Aorta (tissue), 5 donors: Measurements from ENCODE around the gene SLC27A5. TPM values are rescaled to one million over a fixed set of nuclear protein-coding genes. Genes with fewer than 3 reads are reported as not detected.
A peak's percentile ranks its signal among the peaks of the same experiment; 100 is the strongest.

Experiments used
- ATAC-seq: fragments of 200-7000 bp; cut with Tn5 transposase; one replicate; pipeline ENCODE4 v1.9.1; 2022; ENCODE audit warnings: moderate library complexity; ENCODE audit not compliant: low FRiP score
- DNase-seq, 2 donors: peaks; one replicate each; pipeline ENCODE4 v3.0.0-alpha.2; 2020
- H3K27ac ChIP-seq, 2 donors: one replicate each; pipeline ENCODE4 v1.5.1; 2013; ENCODE audit warnings: low read length in 2 of 2, mild to moderate bottlenecking in 2 of 2, moderate library complexity in 2 of 2, control low read depth in 1 of 2, inconsistent platforms in 1 of 2, low read depth in 1 of 2
- H3K27me3 ChIP-seq, 2 donors: one replicate each; pipeline ENCODE4 v1.6.1; 2013; ENCODE audit warnings: control low read depth in 1 of 2, low read length in 1 of 2, mild to moderate bottlenecking in 1 of 2, moderate library complexity in 1 of 2; ENCODE audit not compliant: insufficient read depth in 2 of 2, control insufficient read depth in 1 of 2
- H3K36me3 ChIP-seq, 2 donors: one replicate each; pipeline ENCODE4 v1.6.1; 2013; ENCODE audit warnings: control low read depth in 1 of 2, low read length in 1 of 2, mild to moderate bottlenecking in 1 of 2; ENCODE audit not compliant: insufficient read depth in 2 of 2, control insufficient read depth in 1 of 2
- H3K4me1 ChIP-seq, 2 donors: one replicate each; pipeline ENCODE4 v1.6.1; 2013; ENCODE audit warnings: low read length in 2 of 2, control low read depth in 1 of 2, mild to moderate bottlenecking in 1 of 2, moderate library complexity in 1 of 2; ENCODE audit not compliant: insufficient read depth in 2 of 2, control insufficient read depth in 1 of 2
- H3K4me3 ChIP-seq, 2 donors: one replicate each; pipeline ENCODE4 v1.5.1; 2013; ENCODE audit warnings: low read length in 2 of 2, control low read depth in 1 of 2, mild to moderate bottlenecking in 1 of 2
- H3K9me3 ChIP-seq: one replicate; pipeline ENCODE4 v1.6.1; 2013; ENCODE audit warnings: mild to moderate bottlenecking, low read length; ENCODE audit not compliant: control insufficient read depth
- WGBS, 2 donors: extraction: QIAGEN DNeasy Blood & Tissue Kit; methylation state at CpG; one replicate each; pipeline ENCODE4 v1.1.7; 2013; 5-methylcytosine and 5-hydroxymethylcytosine counted together
- intact Hi-C, 2 donors: fragments of 100-400 bp; cut with DNase I; formaldehyde crosslinking; loops; one replicate each; pipeline versions ENCODE4 v1.14.2 to v1.15.0; 2022
- polyA plus RNA-seq, 2 donors: library from polyadenylated mRNA; stranded (reverse); fragments of 200-250 nt; gene quantifications; one replicate each; pipeline ENCODE4 v1.2.3, GENCODE V29; 2013
- total RNA-seq, 2 donors: library from RNA; stranded (reverse); fragmentation: NEBNext Ultra II Directional; extraction: Animal tissue kit (Norgen Biotek cat#: 25700); gene quantifications; one replicate each; pipeline ENCODE4 v1.2.1, GENCODE V29; 2021
- donor health status: healthy with polysubstance abuse.
- donor health status: Bipolar disorder and iron deficiency.
- donor health status: DM: no; HTN: no; CAD: no.
- donor health status: DM: no; HTN: no; CAD: no.
- donor health status: DM: yes; HTN: yes; CAD: no.

The SLC27A5 gene
- total and polyA plus RNA-seq, 4 donors: 8.1 to 24.6 (median 11.1) TPM

GRCh38 chr19:58518256-58519086 is 6.7 kb upstream of the SLC27A5 start:
- Histone ChIP-seq H3K36me3 (peaks cover 0 to 4% of the 10 kb centered on the region in 2 donors), H3K4me1 (no peaks in the 10 kb centered on the region), H3K9me3 (no peaks in the 10 kb centered on the region), H3K27ac (peak overlapping the region; percentile 30 to 83), H3K4me3 (peak overlapping the region; percentile 40 to 50), H3K27me3 (no peaks in the 10 kb centered on the region)
- WGBS, 2 donors: 10 to 12% methylated on average over 22 of the region's 22 CpGs
- ATAC-seq: no peak
- intact Hi-C loops: loop anchor here in 1 of 2 donors (1.0 kb wide), 1 partner anchor 19 kb away; no protein-coding TSS in a partner anchor
- no peak for DNase-seq

DNA sequence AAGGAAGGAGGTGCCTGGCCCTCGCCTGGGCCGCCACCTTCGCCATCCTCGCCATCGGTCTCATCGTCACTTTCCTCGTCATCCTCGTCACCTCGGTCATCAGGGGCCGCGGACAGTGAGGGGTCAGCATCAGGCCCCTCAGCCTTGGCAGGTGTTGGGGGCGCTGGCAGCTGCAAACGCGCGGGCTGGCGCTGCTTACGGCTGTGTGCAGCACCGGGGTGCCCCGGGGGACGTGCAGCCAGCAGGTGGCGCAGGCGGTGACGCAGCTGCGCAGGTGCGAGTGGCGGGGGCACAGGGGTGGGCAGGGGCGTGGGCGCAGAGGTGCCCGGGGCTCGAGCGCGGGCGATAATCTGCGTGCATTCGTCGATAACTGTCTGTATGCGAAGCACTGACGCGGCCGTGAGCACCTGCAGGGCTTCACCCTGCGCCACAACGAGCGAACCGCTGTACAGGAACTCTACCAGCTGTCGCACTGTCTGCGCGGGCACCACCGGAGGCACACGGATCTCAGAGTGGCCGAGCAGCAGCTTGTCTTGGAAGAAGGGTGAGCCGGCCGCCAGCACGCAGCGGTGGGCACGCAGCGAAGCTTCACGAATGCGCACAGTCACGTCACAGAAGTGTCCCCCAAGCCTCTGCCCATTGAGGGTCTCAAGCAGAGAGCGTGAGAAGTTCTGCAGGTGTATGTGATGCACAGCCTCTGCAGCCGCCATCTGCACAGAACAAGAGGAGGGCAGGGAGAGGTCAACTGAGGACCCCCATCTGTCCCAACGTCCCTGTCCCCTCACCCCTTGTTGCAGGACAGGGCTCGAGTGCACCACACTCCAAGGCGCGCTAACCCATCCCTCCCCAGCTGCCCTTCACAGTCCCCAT is 5.4 kb upstream of the SLC27A5 start:
- no peak overlapping the region for H3K27ac ChIP-seq
- intact Hi-C loops: no loop called here

DNA sequence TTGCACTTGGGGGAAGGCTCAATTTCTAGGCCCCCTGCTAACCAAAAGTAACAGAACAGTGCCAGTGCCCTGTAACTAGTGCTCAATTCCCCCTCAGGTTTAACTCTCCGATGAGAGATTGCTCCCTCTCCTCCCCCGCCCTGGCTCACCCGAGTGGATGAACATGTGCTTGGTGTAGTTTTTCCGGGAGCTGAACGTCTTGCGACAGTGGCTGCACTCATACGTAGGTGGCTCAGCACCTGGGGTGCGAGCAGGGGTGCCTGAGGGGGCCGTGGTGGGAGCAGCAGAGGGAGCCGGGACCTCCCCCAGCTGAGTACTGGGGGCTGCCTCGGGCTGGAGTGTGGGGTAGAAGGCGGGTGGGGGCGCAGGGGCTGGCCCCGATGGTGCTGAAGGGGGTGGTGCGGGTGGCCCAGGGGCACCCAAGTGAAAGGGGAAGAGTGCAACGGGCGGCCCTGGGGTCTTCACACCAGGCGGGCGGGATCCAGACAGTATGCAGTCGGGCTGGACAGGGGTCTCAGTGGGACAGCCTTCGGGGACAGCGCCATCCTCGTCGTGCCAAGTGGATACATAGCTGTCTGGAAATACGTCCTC is 4.5 kb upstream of the SLC27A5 start:
- H3K27ac ChIP-seq: no peak overlapping the region
- H3K9me3 ChIP-seq: no peaks in the 10 kb centered on the region
- ATAC-seq (no peak), DNase-seq (no peak)
- 82 to 86% methylated on average over 25 of the region's 25 CpGs for WGBS, 2 donors
- H3K36me3 ChIP-seq: peaks cover 0 to 4% of the 10 kb centered on the region in 2 donors
- H3K4me3 ChIP-seq: no peak overlapping the region
- H3K4me1 ChIP-seq: no peaks in the 10 kb centered on the region
- H3K27me3 ChIP-seq: no peaks in the 10 kb centered on the region
- intact Hi-C loops: no loop called here

More for the DNA sequence above, 5.4 kb upstream of the SLC27A5 start:
- WGBS, 2 donors: 88 to 90% methylated on average over 65 of the region's 65 CpGs
- no peak for ATAC-seq
- DNase-seq: no peak
- H3K9me3 ChIP-seq: no peaks in the 10 kb centered on the region
- H3K27me3 ChIP-seq: no peaks in the 10 kb centered on the region
- peaks cover 0 to 4% of the 10 kb centered on the region in 2 donors for H3K36me3 ChIP-seq
- no peak overlapping the region for H3K4me3 ChIP-seq
- H3K4me1 ChIP-seq: no peaks in the 10 kb centered on the region

GRCh38 chr19:58515259-58515658 is 3.5 kb upstream of the SLC27A5 start:
- Histone ChIP-seq H3K36me3 (peaks cover 0 to 4% of the 10 kb centered on the region in 2 donors), H3K4me1 (no peaks in the 10 kb centered on the region), H3K4me3 (no peak overlapping the region), H3K27ac (no peak overlapping the region), H3K9me3 (no peaks in the 10 kb centered on the region), H3K27me3 (no peaks in the 10 kb centered on the region)
- no peak for DNase-seq
- intact Hi-C loops: no loop called here
- WGBS, 2 donors: 86 to 88% methylated on average over 2 of the region's 2 CpGs
- ATAC-seq: no peak

DNA sequence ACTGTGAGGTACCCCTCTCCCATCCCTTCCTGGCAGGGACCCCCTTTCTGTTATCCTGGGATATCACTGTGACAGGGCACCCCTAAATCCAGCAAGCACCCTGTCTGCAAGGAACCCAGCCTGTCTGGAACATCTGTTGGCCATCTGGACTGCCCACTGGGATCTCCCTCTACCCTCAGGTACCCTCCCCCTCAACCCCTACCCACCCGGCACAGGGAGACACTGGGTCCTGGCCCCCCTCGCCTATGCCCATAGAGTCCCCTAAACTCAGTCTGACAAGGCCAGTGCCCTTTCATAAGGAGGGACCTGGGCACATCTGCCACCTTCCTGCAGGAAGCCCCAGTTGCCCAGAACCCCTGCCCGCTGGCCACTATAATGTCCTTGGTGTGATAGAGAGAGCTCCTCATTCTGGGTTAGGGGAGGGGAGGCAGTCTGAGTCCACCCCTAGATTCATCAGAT is 2.8 kb upstream of the SLC27A5 start:
- Histone ChIP-seq H3K27me3 (no peaks in the 10 kb centered on the region), H3K27ac (no peak overlapping the region), H3K4me1 (no peaks in the 10 kb centered on the region), H3K36me3 (peaks cover 0 to 4% of the 10 kb centered on the region in 2 donors), H3K9me3 (no peaks in the 10 kb centered on the region), H3K4me3 (no peak overlapping the region)
- 69 to 75% methylated on average over 3 of the region's 3 CpGs for WGBS, 2 donors
- no peak for DNase-seq
- ATAC-seq: no peak
- intact Hi-C loops: no loop called here

GRCh38 chr19:58513694-58514563 is 2.1 kb upstream of the SLC27A5 start:
- ATAC-seq (peak; percentile 90), DNase-seq (peak; percentile 92 to 96)
- no peaks in the 10 kb centered on the region for H3K9me3 ChIP-seq
- H3K27ac ChIP-seq: no peak overlapping the region
- H3K36me3 ChIP-seq: peaks cover 0 to 4% of the 10 kb centered on the region in 2 donors
- no peak overlapping the region for H3K4me3 ChIP-seq
- 26% methylated on average over 62 to 66 of the region's 66 CpGs for WGBS, 2 donors
- H3K4me1 ChIP-seq: no peaks in the 10 kb centered on the region
- intact Hi-C loops: no loop called here
- no peaks in the 10 kb centered on the region for H3K27me3 ChIP-seq

DNA sequence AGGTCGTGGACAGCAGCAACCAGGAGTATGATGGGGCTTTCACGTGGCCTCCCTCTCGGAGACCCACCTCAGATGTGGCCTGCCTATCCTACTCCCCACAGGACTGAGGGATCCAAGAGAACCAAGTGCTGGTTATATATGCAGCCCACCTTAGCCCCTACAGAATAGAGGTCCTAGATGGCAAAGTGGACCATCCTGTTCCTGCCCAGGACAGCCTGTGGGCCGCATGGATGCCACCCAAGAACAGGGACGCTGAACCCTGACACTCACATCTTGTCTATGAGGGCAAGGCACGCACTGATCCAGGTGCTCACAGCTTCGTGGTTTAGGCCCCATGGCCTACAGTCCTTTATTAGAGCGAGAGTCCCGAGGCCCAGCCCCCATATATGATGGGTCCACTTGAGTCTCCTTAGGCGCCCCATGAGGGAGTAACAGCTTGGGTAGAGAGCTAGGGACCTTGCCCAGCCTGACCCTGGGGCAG is 1.5 kb upstream of the SLC27A5 start:
- no peaks in the 10 kb centered on the region for H3K4me1 ChIP-seq
- no peaks in the 10 kb centered on the region for H3K9me3 ChIP-seq
- H3K4me3 ChIP-seq: no peak overlapping the region
- ATAC-seq (no peak), DNase-seq (no peak)
- peaks cover 0 to 4% of the 10 kb centered on the region in 2 donors for H3K36me3 ChIP-seq
- intact Hi-C loops: no loop called here
- H3K27me3 ChIP-seq: no peaks in the 10 kb centered on the region
- 84% methylated on average over 10 of the region's 10 CpGs for WGBS, 2 donors
- H3K27ac ChIP-seq: no peak overlapping the region
